NCI-H1417 treated with DMSO at 0.1 percent for 48 hours (cell line): ENCODE measurements around the gene MRGPRX4.
"Not testable (repeated sequence)": the region's sequence is repeated elsewhere in the genome, so short reads cannot be mapped to it uniquely, and the experiment has no call there.

Source experiments
- DNase-seq: peaks from one replicate; lab custom pipeline; 2025; lab: John Stamatoyannopoulos, UW

MRGPRX4 gene

DNA sequence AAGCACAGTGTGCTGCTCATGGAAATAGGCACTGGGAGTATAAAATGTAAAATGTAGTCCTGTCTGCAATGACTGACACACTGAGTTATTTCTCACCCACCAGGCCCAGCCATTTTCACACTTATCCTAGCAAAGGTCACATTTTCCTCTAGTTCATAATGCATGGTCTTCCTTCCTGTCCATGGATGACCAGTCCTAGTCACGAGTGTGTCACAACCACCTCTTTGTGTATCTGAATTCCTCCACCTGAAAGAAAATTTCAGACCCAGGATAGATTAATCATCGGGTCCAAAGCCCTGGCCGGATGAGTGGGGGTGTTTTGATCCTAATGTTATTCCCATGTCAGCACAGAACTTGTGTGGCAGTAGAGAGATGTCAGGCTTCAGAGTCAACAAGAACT is at the start of gene MRGPRX4:
TSS of gene MRGPRX4 (plus strand) at position 172 of the 400 bp plus-strand sequence. CDS start 420 bp downstream, outside the sequence.
- DNase-seq = no peak

DNA sequence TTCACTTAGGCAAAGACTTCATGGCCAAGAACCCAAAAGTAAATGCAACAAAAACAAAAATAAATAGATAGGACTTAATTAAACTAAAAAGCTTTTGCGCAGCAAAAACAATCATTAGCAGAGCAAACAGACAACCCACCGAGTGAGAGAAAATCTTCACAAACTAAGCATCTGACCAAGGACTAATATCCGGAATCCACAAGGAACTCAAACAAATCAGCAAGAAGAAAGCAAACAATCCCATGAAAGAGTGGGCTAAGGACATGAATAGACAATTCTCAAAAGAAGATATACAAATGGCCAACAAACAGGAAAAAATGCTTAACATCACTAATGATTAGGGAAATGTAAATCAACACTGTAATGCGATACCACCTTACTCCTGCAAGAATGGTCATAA is 41.5 kb upstream of the MRGPRX4 start:
- not testable (repeated sequence) for DNase-seq

DNA sequence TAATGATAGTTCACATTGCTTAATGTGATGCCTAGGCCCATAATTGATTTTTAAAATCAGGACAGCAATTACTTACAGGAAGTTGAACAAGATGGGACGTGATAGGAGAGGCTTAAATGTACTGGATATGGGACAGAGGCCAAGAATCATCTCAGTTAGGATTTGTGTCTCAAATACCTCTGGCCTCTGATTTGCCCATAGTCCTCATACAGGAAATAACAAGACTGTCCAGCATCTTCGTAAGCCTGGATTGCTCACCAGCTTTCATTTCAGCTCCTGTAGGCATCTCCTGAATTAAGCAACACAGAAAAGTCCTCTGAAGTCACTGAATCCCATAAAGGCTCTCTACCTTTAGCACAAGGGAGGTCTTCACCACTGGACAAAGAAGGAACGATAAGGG is 40.3 kb upstream of the MRGPRX4 start, which contains the start of gene MRGPRX3:
TSS of gene MRGPRX3 (plus strand) at position 231 of the 400 bp plus-strand sequence. CDS start 4,632 bp downstream, outside the sequence.
- DNase-seq = no peak

DNA sequence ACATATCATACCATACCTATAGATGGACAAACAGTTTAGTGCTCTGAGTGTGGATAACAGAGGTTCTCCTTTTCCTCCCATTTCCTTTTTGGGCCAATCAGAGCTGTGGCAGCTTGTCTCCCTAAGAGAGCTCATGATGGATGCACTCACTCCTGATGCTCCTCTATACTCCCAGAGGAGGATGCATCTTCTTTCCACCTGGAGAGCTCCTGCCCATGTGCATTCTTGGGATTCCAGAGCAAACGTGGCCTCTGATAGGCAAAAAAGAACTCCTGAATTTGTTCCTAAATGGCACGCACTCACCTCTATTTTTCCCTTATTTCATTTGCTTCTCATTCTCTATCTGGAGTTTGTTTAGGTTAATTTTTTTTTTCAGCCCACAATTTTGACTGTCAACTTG is 37.3 kb upstream of the MRGPRX4 start:
- no peak for DNase-seq

DNA sequence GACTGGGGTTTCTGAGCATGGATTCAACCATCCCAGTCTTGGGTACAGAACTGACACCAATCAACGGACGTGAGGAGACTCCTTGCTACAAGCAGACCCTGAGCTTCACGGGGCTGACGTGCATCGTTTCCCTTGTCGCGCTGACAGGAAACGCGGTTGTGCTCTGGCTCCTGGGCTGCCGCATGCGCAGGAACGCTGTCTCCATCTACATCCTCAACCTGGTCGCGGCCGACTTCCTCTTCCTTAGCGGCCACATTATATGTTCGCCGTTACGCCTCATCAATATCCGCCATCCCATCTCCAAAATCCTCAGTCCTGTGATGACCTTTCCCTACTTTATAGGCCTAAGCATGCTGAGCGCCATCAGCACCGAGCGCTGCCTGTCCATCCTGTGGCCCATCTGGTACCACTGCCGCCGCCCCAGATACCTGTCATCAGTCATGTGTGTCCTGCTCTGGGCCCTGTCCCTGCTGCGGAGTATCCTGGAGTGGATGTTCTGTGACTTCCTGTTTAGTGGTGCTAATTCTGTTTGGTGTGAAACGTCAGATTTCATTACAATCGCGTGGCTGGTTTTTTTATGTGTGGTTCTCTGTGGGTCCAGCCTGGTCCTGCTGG is 35.3 kb upstream of the MRGPRX4 start:
- DNase-seq = no peak

DNA sequence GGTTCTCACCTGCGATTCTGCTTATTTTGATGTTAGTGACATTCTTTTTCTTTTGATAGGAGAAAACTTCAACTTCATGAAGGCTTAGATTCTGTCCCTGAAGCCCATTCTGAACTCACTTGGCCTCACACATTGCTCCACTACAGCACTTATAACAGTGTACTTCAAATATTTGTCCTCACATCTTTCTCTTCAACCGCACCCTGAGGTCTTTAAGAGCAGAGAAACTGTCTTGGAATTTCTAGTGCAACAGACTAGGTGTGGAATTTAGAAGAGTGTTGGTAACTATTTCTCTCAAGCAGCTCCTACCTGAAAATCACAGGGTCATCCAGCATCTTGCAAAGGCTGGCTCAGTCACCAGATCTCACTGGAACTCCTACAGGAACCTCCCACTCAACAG is 32.5 kb upstream of the MRGPRX4 start:
- no peak for DNase-seq

DNA sequence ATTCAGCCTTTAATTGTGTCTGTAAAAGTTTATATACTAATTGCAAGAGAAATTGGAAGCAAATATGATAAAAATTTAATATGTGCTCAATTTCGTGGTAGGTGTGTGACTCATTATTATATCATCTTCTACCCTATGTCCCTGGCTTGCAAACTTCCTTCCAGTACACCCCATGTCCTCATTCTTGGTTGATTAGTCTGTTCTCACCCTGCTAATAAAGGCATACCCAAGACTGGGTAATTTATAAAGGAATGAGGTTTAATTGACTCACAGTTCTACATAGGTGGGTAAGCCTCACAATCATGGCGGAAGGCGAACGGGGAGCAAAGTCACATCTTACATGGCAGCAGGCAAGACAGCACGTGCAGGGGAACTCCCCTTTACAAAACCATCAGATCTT is 28.4 kb upstream of the MRGPRX4 start:
- no peak for DNase-seq

DNA sequence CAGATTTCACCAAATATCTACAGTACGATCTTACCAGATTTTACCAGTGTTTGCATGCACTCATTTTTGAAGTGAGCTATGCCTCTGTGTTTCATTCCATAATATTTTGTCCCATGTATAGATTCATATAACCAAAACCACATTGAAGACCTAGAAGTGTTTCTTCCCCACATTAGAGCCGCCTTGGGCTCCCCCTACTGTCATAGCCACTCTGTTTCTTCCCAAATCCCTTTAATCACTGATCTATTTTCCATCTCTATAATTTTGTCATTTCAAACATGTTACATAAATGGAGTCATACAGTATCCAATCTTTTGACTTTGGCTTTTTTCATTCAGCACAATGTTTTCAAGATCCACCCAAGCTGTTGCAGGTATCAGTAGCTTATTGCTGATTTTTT is 27.6 kb upstream of the MRGPRX4 start:
- no peak for DNase-seq

DNA sequence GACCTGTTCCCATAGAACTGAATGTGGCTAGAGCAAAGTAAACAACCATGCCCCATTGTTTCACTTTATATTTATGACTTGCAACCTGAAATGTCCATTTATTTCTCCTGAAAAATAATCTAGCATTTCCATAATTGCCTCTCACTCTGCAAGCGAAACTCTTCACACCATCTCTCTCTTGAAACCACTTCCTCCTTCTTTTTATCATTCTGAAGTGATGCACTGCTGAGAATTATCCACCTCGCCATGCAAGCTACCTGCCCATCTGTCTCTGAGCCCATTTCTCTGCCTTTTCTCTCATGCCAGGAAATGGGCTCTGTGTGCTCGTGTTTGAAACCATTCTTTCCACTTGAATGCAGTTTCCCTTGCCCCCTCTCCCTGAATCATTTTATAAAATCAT is 26.8 kb upstream of the MRGPRX4 start:
- no peak for DNase-seq

DNA sequence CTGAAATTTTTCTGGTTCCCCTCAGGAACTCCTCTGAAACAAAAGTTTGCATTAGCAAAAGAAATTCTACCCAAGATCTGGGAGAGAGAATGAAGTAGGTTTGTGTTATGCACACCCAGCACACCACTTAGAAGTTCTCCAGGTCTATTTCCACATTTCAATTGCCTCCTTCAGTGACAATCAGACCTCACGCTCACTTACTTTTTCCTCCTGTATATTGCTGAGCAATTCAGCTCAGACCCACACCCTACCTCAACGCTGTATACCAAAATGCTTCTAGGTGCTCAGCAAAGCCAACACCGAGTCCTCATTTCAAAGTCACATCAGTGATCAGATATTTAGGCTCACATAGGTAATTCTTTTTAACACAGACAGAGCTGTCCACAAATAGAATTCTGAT is 21.1 kb upstream of the MRGPRX4 start:
- DNase-seq = no peak

DNA sequence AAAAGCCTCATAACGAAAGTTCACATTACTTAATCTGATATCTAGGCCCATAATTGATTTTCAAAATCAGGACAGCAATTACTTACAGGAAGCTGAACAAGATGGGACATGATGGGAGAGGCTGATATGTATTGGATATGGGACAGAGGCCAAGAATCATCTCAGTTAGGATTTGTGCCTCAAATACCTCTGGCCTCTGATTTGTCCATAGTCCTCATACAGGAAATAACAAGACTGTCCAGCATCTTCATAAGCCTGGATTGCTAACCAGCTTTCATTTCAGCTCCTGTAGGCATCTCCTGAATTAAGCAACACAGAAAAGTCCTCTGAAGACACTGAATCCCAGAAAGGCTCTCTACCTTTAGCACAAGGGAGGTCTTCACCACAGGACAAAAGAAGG is 4.3 kb upstream of the MRGPRX4 start:
- no peak for DNase-seq

DNA sequence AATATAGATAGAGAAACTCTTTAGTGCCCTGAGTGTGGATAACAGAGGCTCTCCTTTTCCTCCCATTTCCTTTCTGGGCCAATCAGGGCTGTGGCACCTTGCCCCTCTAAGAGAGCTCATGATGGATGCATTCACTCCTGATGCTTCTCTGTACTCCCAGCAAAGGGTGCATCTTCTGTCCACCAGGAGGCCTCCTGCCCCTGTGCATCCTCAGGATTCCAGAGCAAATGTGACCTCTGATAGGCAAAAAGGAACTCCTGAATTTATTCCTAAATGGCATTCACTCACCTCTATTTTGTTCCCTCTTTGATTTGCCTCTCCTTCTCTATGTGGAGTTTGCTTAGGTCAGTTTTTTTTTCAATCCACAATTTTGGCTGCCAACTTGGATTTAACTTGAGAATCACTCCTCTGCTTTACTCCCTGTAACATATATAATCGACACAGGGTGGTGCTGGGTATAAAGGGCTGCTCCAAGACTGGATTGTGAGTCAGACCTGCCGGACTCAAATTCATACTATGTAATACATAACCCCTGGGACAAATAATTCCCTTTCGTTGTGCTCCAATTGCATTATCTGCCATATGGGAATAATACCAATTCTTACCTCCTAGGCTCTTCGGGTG is 1.1 kb upstream of the MRGPRX4 start:
- no peak for DNase-seq

DNA sequence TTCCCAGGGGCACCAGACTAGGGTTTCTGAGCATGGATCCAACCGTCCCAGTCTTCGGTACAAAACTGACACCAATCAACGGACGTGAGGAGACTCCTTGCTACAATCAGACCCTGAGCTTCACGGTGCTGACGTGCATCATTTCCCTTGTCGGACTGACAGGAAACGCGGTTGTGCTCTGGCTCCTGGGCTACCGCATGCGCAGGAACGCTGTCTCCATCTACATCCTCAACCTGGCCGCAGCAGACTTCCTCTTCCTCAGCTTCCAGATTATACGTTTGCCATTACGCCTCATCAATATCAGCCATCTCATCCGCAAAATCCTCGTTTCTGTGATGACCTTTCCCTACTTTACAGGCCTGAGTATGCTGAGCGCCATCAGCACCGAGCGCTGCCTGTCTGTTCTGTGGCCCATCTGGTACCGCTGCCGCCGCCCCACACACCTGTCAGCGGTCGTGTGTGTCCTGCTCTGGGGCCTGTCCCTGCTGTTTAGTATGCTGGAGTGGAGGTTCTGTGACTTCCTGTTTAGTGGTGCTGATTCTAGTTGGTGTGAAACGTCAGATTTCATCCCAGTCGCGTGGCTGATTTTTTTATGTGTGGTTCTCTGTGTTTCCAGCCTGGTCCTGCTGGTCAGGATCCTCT is 709 bp downstream of the MRGPRX4 start:
- no peak for DNase-seq

DNA sequence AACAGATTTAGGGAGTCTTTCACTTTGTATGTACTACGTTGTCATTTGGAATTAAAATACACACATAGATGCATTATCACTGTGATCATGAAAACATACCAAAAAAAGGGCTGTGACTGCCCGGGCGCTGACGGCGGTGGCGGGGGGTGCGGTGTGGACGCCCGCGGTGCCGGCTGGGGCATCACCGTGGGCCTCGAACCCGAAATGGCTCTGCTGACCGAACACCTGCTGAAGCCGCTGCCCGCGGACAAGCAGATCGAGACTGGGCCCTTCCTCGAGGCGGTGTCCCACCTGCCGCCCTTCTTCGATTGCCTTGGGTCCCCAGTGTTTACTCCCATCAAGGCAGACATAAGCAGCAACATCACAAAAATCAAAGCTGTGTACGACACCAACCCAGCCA is 16.2 kb downstream of the MRGPRX4 start:
- DNase-seq = no peak

DNA sequence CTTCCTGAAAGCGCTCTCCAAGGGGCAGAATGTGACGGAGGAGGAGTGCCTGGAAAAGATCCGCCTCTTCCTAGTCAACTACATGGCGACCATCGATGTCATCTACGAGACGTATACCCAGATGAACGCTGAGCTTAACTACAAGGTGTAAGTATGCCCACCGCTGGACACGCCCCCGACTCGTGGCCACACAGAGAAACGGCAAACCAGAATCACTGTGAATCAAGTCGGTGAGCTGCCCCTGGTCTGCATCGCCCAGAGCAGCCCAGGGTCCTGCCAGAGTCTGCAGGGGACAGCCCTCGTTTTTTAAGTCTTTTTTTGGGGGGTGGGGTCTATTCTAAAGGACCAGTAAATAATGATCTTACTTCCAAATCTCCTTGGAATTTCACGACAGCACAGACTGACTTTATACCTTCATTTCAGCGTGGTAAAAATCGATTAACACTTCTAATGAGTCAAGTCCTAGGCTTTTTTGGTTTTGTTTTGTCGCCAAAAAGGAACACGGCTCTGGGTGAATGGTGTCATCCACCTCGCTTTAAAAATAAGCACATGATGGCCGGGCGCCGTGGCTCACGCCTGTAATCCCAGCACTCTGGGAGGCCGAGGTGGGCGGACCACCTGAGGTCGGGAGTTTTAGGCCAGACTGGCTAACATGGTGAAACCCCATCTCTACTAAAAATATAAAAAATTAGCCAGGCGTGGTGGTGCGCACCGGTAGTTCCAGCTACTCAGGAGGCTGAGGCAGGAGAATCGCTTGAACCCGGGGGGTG is 17.0 kb downstream of the MRGPRX4 start:
- DNase-seq = not testable (repeated sequence)

DNA sequence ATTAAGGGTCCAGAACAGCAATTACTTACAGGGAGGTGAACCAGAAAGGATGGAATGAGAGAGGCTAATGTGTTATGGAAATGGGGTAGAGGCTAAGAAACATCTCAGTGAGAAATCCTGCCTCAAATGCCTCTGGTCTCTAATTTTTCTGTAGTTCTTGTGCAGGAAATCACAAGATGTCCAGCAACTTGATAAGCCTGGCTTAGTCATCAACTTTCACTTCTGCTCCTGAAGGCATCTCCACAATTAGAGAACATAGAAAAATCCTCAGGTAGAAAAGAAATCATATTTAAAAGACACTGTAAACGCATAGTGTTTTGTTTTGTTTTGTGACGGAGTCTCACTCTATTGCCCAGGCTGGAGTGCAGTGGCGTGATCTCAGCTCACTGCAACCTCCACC is 18.7 kb downstream of the MRGPRX4 start:
- no peak for DNase-seq

DNA sequence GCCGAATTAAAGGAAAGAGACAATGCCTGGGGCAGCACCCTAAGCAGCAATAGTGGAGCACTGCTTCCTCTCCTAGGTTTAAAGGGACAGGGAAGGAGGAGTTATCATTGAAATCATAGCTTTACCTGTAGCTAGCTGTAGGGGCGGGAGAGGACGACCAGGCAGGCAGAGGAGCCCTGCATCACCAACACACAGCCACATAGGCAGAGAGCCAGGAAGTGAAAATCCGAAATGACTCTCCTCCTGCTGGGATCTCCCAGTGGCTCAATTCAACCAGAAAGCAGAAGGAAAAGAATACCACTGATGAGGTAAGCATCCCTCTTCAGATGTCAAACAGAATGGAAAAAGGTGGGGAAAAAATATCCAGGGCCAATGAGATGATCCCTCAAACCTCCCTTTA is 20.4 kb downstream of the MRGPRX4 start:
- no peak for DNase-seq

DNA sequence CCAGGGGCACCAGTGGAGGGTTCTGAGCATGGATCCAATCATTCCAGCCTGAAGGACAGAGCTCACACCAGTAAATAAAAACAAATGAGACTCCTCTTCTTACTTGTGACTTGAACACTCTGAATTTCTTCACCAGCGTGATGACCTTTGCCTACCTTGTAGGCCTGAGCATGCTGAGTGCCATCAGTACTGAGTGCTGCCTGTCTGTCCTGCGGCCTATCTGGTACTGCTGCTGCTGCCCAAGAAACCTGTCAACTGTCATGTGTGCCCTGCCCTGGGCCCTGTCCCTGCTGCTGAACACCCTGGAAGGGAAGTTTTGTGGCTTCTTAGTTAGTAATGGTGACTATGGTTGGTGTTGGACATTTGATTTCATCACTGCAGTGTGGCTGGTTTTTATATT is 23.9 kb downstream of the MRGPRX4 start:
- no peak for DNase-seq

DNA sequence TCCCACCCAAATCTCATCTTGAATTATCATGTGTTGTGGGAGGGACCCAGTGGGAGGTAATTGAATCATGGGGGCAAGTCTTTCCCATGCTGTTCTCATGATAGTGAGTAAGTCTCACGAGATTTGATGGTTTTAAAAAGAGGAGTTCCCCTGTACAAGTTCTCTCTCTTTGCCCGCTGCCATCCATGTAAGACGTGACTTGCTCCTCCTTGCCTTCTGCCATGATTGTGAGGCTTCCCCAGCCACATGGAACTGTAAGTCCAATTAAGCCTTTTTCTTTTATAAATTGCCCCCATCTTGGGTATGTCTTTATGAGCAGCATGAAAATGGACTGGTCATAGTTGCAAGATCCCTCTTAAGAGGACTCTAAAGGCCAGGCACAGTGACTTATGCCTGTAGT is 25.1 kb downstream of the MRGPRX4 start:
- DNase-seq = not testable (repeated sequence)

DNA sequence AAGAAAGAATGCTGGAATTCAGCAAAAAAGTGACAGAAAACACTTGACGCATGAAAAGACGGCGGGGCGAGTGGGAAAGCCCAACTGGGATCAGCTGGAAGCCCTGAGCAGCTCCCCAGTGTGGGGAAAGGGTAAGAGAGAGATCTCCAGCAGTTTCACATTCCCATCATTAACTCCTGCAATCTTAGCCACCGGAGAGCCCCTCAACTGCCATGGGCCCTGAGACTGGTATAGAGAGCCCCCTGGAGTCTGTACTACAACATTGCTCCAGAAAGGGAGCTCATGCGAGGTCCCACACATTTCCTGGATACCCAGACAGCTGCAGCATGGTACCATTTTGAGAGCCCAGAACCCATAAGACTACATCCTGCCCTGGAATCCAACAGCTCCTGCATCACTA is 31.1 kb downstream of the MRGPRX4 start:
- DNase-seq = no peak

DNA sequence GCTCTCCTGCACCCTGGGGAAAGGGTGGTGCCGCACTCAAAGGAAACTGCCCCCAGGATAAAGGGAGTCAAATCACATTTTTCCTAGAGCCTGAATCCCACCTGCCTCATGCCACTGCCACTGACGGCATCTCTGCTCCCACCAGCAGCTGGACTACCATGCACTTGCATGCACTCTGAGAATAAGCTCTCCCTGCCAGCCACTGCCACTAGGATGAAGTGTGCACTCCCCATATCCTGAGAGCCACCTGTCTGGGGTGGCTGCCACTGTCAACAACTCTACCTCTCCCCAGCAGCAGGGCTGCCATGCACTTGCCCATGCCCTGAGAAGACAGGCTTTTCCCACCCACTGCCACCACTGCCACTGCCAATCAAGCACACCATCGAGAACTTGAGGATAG is 31.6 kb downstream of the MRGPRX4 start:
- no peak for DNase-seq

DNA sequence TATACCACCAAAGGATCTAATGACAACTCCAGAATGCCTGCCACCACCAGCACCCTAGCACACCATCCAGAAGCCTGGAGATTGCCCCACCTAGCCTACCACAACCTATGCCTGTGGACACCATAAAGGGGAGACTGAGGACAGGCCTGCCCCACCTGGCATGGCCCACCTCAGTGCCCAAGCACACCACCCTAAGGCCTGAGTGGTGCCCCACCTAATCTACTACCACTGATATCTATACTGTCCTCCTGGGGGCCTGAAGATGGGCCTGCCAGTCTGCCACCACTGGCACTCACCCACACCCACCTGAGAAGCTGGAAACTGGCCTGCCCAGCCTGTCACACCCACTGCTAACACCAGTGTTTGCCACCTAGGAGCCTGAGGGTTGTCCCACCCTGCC is 32.1 kb downstream of the MRGPRX4 start:
- DNase-seq = no peak

DNA sequence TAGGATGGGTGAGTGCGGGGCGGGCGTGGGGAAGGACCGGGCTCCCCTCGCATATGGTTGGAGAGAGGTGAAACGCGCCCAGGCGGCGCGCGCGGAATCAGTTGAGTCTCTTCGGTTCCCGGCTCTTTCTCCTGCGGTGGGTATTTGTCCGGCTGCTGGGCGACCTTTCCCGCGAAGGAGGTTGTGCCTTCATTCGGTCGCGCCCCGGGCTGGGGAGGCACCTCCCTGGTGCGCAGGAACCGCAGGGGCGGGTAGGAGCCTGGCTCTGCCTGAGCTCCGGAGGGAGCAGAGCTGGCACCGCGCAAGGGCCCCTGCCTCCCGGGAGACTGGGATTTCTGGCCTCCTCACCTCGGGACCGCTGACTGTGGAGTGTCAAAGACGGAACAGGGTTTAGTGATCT is 36.4 kb downstream of the MRGPRX4 start:
- DNase-seq = no peak
